ENCODE data around the gene ZNF488. TPM values are rescaled to one million over a fixed set of nuclear protein-coding genes. Genes with fewer than 3 reads are reported as not detected.
"Not testable (repeated sequence)": the region's sequence is repeated elsewhere in the genome, so short reads cannot be mapped to it uniquely, and the experiment has no call there.

The ZNF488 gene
- polyA plus RNA-seq, 2 of the 4 experiments (the other 2 are of a cell fraction): 4.0 to 8.3 TPM

DNA sequence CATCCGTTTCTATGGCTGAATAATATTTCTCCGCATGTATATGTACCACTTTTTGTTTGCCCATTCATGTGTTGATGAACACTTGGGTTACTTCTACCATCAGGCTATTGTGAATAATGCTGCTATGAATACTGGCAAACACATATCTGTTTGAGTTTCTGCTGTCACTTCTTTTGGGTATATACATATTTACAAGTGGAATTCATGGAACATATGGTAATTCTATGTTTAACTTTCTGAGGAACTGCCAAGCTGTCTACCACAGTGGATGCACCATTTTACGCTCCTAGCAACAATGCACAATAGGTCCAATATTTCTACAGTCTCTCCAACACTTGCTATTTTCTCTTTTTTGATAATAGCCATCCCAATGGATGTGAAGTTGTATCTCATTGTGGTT lies 5.5 kb upstream of the ZNF488 start:
- 91% methylated on average over 3 of the region's 3 CpGs for WGBS (ENCODE audit: missing lambda C conversion rate)
- no peak for ATAC-seq
- CTCF ChIA-PET: no interaction called here

DNA sequence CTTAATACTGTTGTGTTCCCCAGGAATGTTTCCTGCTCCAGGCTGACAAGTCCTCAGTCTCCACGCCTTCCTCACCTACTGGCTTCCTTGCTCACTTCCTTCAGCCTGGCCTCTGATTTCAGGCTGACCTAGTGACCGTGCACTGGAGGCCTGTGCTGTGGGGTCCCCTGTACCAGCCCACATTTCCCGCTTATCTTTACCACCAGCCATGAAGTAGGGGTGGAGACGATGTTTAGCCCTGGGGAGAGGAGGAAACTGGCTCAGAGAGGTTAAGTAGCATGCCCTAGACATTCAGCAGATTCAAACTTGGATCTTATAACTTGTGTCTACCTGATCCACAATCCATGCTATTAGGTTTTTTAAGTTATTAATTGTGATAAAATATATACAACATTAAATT lies 4.8 kb upstream of the ZNF488 start:
- ATAC-seq (no peak), FAIRE-seq (no peak), DNase-seq (ENCODE audit: low read depth in 1 of 2, low spot score in 1 of 2) (no peak)
- peaks cover 4% of the 10 kb centered on the region; the same call in 1 of the 3 replicates for H3K4me1 ChIP-seq
- H3K4me3 ChIP-seq: no peak overlapping the region
- ChIA-PET CTCF (no interaction called here), POLR2A (no interaction called here)
- 74% methylated on average over 4 of the region's 4 CpGs for WGBS (ENCODE audit: missing lambda C conversion rate)
- no peak overlapping the region for H3K27ac ChIP-seq
- TF ChIP-seq SREBF2 (IDR thresholded peaks at IDR 0.05) (no peak), ZSCAN20 (CRISPR knock-in tag; IDR thresholded peaks at IDR 0.05) (no peak)
- H3K9me3 ChIP-seq: no peaks in the 10 kb centered on the region
- no peak overlapping the region for H3K4me2 ChIP-seq

More for the DNA sequence above, 5.5 kb upstream of the ZNF488 start:
- POLR2A ChIA-PET: no interaction called here
- DNase-seq (ENCODE audit: low read depth in 1 of 2, low spot score in 1 of 2) (no peak), FAIRE-seq (no peak)
- Histone ChIP-seq H3K9me3 (no peaks in the 10 kb centered on the region), H3K27ac (no peak overlapping the region), H3K4me2 (no peak overlapping the region), H3K4me3 (no peak overlapping the region), H3K4me1 (peaks cover 4% of the 10 kb centered on the region; the same call in 1 of the 3 replicates)
- TF ChIP-seq NPAS2 (CRISPR knock-in tag; IDR thresholded peaks at IDR 0.05; ENCODE audit: borderline replicate concordance) (no peak), KDM5A (IDR thresholded peaks at IDR 0.05) (no peak), JUN (IDR thresholded peaks at IDR 0.05) (no peak), SMC3 (IDR thresholded peaks at IDR 0.05) (no peak), CBX2 (IDR thresholded peaks at IDR 0.05; ENCODE audit: borderline replicate concordance, low read depth) (no peak), HDAC2 (IDR thresholded peaks at IDR 0.05) (no peak), ESRRA (IDR thresholded peaks at IDR 0.05; ENCODE audit: borderline replicate concordance, low read length) (no peak), NFE2L2 (conservative IDR thresholded peaks at IDR 0.05; ENCODE audit: low read length) (no peak), HEYL (CRISPR knock-in tag; IDR thresholded peaks at IDR 0.05) (no peak), FOSL2 (IDR thresholded peaks at IDR 0.05) (no peak), FOSL2 (CRISPR knock-in tag; IDR thresholded peaks at IDR 0.05) (no peak), EP300 (IDR thresholded peaks at IDR 0.05) (no peak), RARB (CRISPR knock-in tag; IDR thresholded peaks at IDR 0.05) (no peak), JUNB (IDR thresholded peaks at IDR 0.05) (no peak), FOXS1 (CRISPR knock-in tag; IDR thresholded peaks at IDR 0.05) (no peak), ZFP36 (IDR thresholded peaks at IDR 0.05; ENCODE audit: borderline replicate concordance, partially characterized antibody) (no peak), TP53 (CRISPR knock-in tag; IDR thresholded peaks at IDR 0.05) (no peak), RNF2 (IDR thresholded peaks at IDR 0.05; ENCODE audit: borderline replicate concordance, low read depth) (no peak), GATA3 (IDR thresholded peaks at IDR 0.05; ENCODE audit: borderline replicate concordance) (no peak)
- TF ChIP-seq, protein P1, sequence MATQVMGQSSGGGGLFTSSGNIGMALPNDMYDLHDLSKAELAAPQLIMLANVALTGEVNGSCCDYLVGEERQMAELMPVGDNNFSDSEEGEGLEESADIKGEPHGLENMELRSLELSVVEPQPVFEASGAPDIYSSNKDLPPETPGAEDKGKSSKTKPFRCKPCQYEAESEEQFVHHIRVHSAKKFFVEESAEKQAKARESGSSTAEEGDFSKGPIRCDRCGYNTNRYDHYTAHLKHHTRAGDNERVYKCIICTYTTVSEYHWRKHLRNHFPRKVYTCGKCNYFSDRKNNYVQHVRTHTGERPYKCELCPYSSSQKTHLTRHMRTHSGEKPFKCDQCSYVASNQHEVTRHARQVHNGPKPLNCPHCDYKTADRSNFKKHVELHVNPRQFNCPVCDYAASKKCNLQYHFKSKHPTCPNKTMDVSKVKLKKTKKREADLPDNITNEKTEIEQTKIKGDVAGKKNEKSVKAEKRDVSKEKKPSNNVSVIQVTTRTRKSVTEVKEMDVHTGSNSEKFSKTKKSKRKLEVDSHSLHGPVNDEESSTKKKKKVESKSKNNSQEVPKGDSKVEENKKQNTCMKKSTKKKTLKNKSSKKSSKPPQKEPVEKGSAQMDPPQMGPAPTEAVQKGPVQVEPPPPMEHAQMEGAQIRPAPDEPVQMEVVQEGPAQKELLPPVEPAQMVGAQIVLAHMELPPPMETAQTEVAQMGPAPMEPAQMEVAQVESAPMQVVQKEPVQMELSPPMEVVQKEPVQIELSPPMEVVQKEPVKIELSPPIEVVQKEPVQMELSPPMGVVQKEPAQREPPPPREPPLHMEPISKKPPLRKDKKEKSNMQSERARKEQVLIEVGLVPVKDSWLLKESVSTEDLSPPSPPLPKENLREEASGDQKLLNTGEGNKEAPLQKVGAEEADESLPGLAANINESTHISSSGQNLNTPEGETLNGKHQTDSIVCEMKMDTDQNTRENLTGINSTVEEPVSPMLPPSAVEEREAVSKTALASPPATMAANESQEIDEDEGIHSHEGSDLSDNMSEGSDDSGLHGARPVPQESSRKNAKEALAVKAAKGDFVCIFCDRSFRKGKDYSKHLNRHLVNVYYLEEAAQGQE (IDR thresholded peaks at IDR 0.05): no peak
- TF ChIP-seq, protein P2, sequence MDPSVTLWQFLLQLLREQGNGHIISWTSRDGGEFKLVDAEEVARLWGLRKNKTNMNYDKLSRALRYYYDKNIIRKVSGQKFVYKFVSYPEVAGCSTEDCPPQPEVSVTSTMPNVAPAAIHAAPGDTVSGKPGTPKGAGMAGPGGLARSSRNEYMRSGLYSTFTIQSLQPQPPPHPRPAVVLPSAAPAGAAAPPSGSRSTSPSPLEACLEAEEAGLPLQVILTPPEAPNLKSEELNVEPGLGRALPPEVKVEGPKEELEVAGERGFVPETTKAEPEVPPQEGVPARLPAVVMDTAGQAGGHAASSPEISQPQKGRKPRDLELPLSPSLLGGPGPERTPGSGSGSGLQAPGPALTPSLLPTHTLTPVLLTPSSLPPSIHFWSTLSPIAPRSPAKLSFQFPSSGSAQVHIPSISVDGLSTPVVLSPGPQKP (IDR thresholded peaks at IDR 0.05; ENCODE audit: low read depth, low read length): no peak

DNA sequence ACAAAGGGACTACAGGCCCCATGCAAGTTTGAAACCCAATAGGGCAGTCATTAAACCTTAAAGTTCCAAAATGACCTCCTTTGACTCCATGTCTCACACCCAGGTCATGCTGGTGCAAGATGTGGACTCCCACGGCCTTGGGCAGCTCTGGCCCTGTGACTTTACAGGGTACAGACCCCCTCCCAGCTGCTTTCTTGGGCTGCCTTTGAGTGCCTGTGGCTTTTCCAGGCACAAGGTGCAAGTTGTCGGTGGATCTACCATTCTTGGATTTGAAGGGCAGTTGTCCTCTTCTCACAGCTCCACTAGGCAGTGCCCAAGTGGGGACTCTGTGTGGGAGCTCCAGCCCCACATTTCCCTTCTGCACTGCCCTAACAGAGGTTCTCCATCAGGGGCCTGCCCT lies 2.0 kb upstream of the ZNF488 start:
- FAIRE-seq; DNase-seq (ENCODE audit: low read depth in 1 of 2, low spot score in 1 of 2); H3K4me3 ChIP-seq; POLR2A ChIA-PET; H3K4me2 ChIP-seq; ATAC-seq; H3K9me3 ChIP-seq; H3K27ac ChIP-seq: not testable (repeated sequence)
- WGBS (ENCODE audit: missing lambda C conversion rate): 70% methylated on average over 2 of the region's 2 CpGs
- peaks cover 16% of the 10 kb centered on the region for H3K4me1 ChIP-seq
- CTCF ChIA-PET: interaction anchor here (0.6 to 1.3 kb wide), 3 partner anchors 26 to 362 kb away, joined by 3 to 5 read pairs (median 3); no protein-coding TSS in a partner anchor

Measured in A549 (cell line).